AG08395 (cell line): ENCODE measurements around the gene PVALEF.
A peak's percentile ranks its signal among the peaks of the same experiment; 100 is the strongest.

Experiments used
- DNase-seq: peaks from one replicate; pipeline ENCODE4 v3.0.0; 2012; ENCODE audit warnings: mixed read lengths, low spot score

PVALEF gene

GRCh38 chr17:81196505-81197408 lies 31.4 kb downstream of the PVALEF start:
- DNase-seq, result no peak

GRCh38 chr17:81197409-81197795 lies 32.1 kb downstream of the PVALEF start:
- no peak for DNase-seq

GRCh38 chr17:81197831-81198490 lies 32.7 kb downstream of the PVALEF start:
- no peak for DNase-seq

DNA sequence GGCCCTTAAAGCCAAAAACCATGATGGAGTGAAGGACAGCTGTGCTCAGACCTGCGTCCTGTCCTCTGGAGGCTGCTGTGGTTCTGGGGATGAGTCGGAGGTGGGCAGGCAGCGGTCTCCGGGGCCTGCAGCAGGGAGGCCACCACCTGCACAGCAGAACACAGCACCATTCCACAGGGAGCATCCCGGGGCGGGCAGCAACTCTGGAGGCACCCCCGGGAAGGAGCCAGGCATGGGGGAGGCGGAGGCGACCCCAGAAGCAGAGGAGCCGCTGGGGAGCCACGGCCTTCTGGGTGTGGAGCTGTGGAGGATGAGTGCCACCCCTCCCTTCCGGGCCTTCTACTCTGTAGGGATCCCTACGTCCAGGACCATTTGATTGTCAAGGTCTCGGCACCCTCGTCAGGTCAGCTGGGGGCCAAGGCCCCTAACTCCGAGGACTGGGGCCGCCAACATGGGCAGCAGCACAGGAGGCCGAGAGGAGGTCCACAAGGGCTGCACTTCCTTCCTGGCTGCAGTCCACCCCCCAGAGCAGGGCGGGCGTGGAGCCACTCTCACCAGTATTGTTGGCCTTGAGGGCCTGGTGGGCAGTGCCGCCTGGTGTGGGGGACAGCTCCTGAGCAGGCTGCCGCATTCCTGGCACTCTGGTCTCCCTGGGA lies 33.6 kb downstream of the PVALEF start:
- no peak for DNase-seq

GRCh38 chr17:81199482-81199830 lies 34.1 kb downstream of the PVALEF start:
- DNase-seq, result no peak

- no peak for DNase-seq
Observed at GRCh38 chr17:81200201-81200600, 34.9 kb downstream of the PVALEF start.

DNA sequence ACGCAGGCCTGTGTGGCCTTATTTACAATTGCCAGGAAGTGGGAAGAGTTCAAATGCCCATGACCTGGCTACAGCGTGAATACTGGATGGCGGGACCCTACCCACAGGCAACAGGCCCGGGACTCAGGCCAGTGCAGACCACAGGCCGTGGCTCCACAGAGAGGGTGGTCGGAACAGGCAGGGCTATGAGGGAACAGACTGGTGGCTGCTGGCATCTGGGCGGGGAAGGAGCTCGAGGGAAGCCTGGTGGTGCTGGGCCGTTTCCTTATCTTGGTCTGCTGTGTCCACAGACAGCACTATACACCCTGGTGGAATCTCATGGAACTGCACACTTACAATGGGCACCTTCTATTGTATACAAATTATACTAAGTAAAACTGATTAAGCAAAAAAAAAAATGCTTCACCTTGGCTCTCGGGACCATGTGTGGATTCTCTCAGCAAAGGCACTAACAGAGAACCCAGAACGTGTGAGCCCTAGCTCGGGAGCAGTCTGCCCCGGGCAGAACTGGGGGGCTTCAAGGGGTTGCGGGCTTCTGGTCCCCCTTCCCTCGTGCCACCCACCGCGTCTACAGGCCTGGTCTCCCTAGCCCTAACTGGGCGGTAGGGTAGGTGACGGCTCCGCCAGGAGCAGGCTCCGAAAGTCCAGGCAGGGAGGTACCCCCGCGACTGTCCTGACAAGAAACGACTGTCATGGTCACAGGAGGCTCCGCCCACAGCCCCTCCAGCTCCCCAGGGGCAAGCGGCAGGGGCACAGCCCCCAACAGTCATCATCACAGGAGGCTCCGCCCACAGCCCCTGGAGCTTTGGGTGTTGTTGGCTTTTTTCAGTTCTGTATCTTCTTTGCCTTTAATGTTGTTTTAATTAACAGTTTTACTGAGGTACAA lies 35.6 kb downstream of the PVALEF start:
- DNase-seq, result peak; percentile 81

GRCh38 chr17:81202318-81202717 lies 37.0 kb downstream of the PVALEF start:
- DNase-seq, result no peak

DNA sequence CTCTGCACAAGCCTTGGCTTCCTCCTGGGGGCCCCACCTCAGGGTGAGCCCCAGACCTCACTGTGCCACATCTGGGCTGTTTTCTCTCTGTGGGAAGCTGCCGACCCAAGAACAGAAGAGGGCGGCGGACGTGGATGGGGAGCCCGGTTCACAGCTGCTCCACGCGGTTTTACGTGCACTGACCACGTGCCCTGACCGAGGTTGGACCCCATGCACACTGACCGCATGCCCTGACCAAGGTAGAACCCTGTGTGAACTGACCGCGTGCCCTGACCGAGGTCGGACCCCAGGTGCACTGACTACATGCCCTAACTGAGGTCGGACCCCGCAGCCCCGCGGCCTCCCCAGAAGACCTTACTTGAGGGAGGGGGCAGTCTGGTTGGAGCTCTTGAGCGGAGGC lies 37.8 kb downstream of the PVALEF start:
- DNase-seq, result no peak

DNA sequence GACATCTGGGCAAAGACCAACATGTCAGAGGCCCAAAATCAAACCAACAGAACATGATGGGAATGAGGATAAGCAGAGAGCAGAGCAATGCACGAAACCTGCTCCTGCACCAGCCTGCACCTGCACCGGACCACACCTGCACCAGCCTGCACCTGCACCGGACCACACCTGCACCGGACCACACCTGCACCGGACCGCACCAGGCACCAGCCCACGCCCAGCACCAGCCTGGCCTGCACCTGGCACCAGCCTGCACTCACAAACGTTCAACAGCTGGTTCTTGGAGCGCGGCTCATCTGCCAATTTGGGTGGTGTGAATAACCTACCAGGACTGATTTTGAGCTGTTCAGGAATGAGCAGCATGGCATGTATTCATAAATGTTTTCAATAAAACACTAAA lies 39.3 kb downstream of the PVALEF start:
- DNase-seq, result no peak

GRCh38 chr17:81206166-81206565 lies 40.9 kb downstream of the PVALEF start:
- no peak for DNase-seq

- no peak for DNase-seq
Observed at GRCh38 chr17:81206657-81207056, 41.4 kb downstream of the PVALEF start.

DNA sequence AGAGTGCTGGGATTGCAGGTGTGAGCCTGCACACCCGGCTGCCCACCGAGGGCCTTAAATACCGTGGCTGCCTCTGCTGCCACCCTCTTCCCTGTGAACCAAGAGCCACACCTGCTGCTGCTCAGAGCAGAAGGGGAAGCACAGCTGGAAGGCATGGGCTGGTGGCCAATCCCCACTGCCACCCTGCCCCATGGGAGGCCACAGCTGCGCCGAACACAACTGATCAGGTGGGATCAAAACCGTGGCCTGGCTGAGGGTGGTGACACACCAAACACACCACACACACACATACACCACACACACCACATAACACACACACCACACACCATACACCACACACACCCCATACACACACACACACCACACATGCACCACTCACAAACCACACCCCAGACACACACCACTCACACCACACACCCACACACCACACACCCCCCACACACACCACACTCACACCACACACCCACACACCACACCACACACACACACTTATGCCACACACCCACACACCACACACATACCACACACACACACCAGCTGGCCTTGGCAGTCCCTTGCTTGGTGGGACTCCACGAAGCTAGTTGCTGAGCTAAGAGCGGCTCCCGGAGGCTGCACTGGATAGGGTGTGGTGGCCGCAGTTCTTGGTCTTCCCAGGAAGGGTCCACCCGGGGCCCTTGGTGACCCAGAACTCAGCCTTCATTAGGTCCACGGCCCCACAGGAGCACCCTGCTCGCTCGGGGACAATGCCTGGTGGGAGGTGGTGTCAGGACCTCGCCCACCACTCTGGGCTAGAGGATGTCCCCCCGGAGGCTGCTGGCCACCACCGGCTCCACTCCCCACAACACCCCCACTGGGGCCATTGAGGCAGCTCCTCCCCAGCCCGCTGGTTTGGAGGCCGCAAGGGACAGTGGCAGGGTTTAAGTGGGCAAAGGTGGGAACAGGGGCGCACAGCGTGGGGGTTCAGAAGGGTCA lies 42.6 kb downstream of the PVALEF start:
- DNase-seq, result no peak

GRCh38 chr17:81208651-81209050 lies 43.3 kb downstream of the PVALEF start:
- no peak for DNase-seq

DNA sequence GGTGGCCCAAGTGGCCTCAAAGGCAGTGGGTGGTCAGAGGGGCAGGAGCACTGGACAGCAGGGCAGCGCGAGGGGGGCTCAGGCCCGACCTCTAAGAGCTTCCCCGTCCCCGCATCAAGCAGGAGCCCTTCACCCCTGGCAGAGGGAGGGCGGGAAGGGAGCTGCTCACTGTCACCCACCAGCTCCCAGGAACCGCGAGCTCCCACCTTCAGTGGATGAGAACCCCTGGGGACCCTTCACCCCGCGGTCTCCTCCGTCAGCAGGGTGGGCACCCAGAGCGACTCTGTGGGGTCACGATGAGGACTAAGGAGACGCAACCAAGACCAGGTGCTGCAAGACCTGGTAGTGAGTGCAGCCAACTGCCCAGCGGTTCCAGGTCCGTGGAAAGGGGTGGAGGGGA lies 43.8 kb downstream of the PVALEF start:
- DNase-seq, result no peak

DNA sequence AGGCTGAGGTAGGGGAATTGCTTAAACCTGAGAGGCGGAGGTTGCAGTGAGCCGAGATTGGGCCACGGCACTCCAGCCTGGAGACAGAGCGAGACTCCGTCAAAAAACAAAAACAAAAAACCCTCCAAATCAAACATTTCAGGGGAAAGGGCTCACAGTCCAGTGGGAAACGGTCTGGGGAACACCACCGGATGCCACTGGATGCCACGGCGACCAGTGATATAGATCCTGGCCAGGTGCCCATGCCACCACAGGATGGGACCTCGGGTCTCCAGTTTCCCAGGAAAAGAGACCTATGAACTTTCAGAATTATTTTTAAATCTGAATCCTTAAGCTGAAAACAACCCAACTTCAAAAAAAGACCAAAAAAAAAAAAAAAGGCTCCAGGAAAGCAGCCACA lies 45.2 kb downstream of the PVALEF start:
- DNase-seq, result no peak

DNA sequence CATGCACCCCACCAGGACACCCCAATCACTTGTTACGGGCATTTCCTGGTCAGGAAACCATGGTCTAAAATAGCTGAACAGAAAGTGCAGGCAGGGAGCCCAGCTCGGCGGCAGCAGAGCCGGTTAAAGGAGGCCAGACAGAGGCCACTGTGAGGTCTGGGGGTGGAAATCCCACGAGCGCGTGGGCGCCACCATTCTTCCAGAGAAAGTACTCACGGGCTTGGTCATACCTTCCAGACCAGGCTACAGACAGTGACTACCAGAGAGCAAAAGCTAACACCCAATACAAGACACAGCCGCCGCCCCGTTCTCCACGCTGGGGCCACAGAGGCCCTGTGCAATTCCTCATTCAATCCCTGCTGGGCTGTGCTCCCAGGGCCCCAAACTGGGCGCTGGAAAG lies 45.6 kb downstream of the PVALEF start:
- no peak for DNase-seq

DNA sequence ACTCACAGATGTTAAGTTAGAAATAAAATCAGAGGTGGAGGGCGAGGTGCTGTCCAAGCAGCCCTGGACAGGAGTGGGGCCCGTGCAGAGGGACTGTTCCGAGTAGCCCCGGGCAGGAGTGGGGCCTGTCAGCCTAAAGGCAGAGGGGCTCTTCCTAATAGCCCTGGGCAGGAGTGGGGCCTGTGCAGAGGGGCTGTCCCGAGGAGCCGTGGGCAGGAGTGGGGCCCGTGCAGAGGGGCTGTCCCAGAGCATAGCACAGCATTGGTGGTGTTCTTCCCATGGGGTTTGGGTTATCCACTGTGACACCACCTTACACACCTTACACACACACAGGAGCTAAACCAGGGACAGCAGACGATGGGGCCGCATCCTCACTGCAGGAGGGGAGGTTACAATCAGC lies 47.1 kb downstream of the PVALEF start:
- no peak for DNase-seq

DNA sequence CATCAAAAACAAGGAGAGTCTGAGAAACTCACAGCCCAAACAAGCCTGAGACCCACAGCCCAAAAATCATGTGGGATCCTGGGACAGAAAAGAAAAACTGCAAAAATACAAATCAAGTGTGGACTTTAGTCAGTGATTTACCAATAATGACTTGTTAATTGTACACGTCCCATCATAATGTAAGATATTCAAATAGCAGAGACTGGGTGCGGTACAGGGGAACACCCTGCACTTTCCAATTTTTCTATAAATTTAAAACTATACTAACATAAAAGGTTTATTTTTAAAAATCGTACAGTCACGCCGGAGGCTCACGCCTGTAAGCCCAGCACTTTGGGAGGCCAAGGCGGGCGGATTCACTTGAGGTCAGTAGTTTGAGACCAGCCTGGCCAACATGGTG lies 48.7 kb downstream of the PVALEF start:
- DNase-seq, result no peak

- DNase-seq, result no peak
Observed at GRCh38 chr17:81217491-81217890, 52.2 kb downstream of the PVALEF start.

DNA sequence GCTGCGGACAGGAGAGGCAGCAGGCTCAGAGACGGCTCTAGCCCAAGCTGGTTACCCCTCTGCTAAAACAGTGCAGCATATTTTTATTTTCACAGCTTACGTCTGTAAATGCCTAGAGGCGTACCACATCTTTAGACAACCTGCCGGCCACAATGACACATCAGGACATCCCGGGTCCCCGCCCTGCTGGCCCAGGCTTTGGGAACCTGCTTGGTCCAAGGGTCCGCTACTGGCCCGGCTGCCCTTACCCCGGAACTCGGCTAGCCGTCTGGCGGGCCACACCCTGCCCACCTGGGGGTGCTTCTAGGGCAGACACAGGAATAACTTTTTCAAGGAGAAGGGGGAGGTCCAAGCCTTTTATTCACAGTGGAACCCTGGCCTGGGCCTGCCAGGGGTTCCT lies 53.2 kb downstream of the PVALEF start:
- no peak for DNase-seq
